ENCODE measurements around the gene CEP44. TPM values are rescaled to one million over a fixed set of nuclear protein-coding genes. Genes with fewer than 3 reads are reported as not detected.
"Not testable (repeated sequence)": the region's sequence is repeated elsewhere in the genome, so short reads cannot be mapped to it uniquely, and the experiment has no call there.

Gene CEP44
- 11.1 TPM for total RNA-seq
- long read RNA-seq, full-length matches to known transcripts = 3 of 16 reads
- long read RNA-seq, partial matches to known transcripts = 1 of 16 reads
- long read RNA-seq, other reads (novel, unspliced or antisense) = 12 of 16 reads

GRCh38 chr4:174283507-174284471 is at the start of gene CEP44, which contains the start of gene FBXO8:
TSS of gene CEP44 (plus strand) at chr4:174283911. CDS start at chr4:174299122, 15,211 bp downstream.
TSS of gene FBXO8 (minus strand) at chr4:174283667. CDS start at chr4:174263092, 20,575 bp downstream.
- peak; percentile 87 for DNase-seq (ENCODE audit: low spot score)
- intact Hi-C loops (cut with DNase I) = loop anchor here (10.0 kb wide), 1 partner anchor 759 kb away; no protein-coding TSS in a partner anchor

GRCh38 chr4:174236359-174236758 is 47.4 kb upstream of the CEP44 start:
- intact Hi-C loops (cut with DNase I) = no loop called here
- no peak for DNase-seq (ENCODE audit: low spot score)

GRCh38 chr4:174241162-174241561 is 42.5 kb upstream of the CEP44 start:
- no peak for DNase-seq (ENCODE audit: low spot score)
- intact Hi-C loops (cut with DNase I) = no loop called here

- intact Hi-C loops (cut with DNase I) = no loop called here
- DNase-seq (ENCODE audit: low spot score) = no peak
These were observed 39.3 kb upstream of the CEP44 start for GRCh38 chr4:174244441-174244840.

GRCh38 chr4:174245714-174246113 is 38.0 kb upstream of the CEP44 start:
- no peak for DNase-seq (ENCODE audit: low spot score)
- intact Hi-C loops (cut with DNase I) = no loop called here

GRCh38 chr4:174248407-174248806 is 35.3 kb upstream of the CEP44 start:
- no peak for DNase-seq (ENCODE audit: low spot score)
- intact Hi-C loops (cut with DNase I) = no loop called here

- no peak for DNase-seq (ENCODE audit: low spot score)
- intact Hi-C loops (cut with DNase I) = no loop called here
These were observed 31.3 kb upstream of the CEP44 start for GRCh38 chr4:174252412-174252811.

GRCh38 chr4:174254613-174255012 is 29.1 kb upstream of the CEP44 start:
- intact Hi-C loops (cut with DNase I) = no loop called here
- no peak for DNase-seq (ENCODE audit: low spot score)

GRCh38 chr4:174255374-174255773 is 28.3 kb upstream of the CEP44 start:
- intact Hi-C loops (cut with DNase I) = no loop called here

GRCh38 chr4:174255786-174256185 is 27.9 kb upstream of the CEP44 start:
- intact Hi-C loops (cut with DNase I) = no loop called here
- DNase-seq (ENCODE audit: low spot score) = no peak

More at GRCh38 chr4:174255374-174255773, 28.3 kb upstream of the CEP44 start:
- DNase-seq (ENCODE audit: low spot score) = no peak

GRCh38 chr4:174256277-174256713 is 27.4 kb upstream of the CEP44 start:
- intact Hi-C loops (cut with DNase I) = no loop called here
- DNase-seq (ENCODE audit: low spot score) = no peak

GRCh38 chr4:174259580-174259979 is 24.1 kb upstream of the CEP44 start:
- intact Hi-C loops (cut with DNase I) = no loop called here
- DNase-seq (ENCODE audit: low spot score) = no peak

GRCh38 chr4:174260099-174260498 is 23.6 kb upstream of the CEP44 start:
- DNase-seq (ENCODE audit: low spot score) = no peak
- intact Hi-C loops (cut with DNase I) = no loop called here

- intact Hi-C loops (cut with DNase I); DNase-seq (ENCODE audit: low spot score): not testable (repeated sequence)
These were observed 22.3 kb upstream of the CEP44 start for GRCh38 chr4:174261432-174261831.

- no peak for DNase-seq (ENCODE audit: low spot score)
- intact Hi-C loops (cut with DNase I) = no loop called here
These were observed 20.9 kb upstream of the CEP44 start for GRCh38 chr4:174262624-174263444.

GRCh38 chr4:174263445-174263736 is 20.3 kb upstream of the CEP44 start:
- no peak for DNase-seq (ENCODE audit: low spot score)
- intact Hi-C loops (cut with DNase I) = no loop called here

GRCh38 chr4:174265916-174266315 is 17.8 kb upstream of the CEP44 start:
- intact Hi-C loops (cut with DNase I) = no loop called here
- no peak for DNase-seq (ENCODE audit: low spot score)

- no peak for DNase-seq (ENCODE audit: low spot score)
- intact Hi-C loops (cut with DNase I) = no loop called here
These were observed 17.3 kb upstream of the CEP44 start for GRCh38 chr4:174266416-174266815.

- intact Hi-C loops (cut with DNase I) = no loop called here
- DNase-seq (ENCODE audit: low spot score) = no peak
These were observed 9.8 kb upstream of the CEP44 start for GRCh38 chr4:174273930-174274329.

- no peak for DNase-seq (ENCODE audit: low spot score)
- intact Hi-C loops (cut with DNase I) = no loop called here
These were observed 9.3 kb upstream of the CEP44 start for GRCh38 chr4:174274436-174274835.

Measured in cardiac septum (tissue), 1 donor.